GM19193 (cell line): ENCODE results near the gene RIOK3.

ENCODE experiments used
- POLR2A ChIP-seq: IDR thresholded peaks from 4 replicates; pipeline ENCODE4 v1.6.1; 2011; ENCODE audit not compliant: insufficient read depth, insufficient read length; ENCODE audit errors: extremely low read depth

The RIOK3 gene

GRCh38 chr18:23503038-23503962 lies 50.2 kb downstream of the RIOK3 start, which contains the start of gene RMC1:
Gene RMC1 (plus strand): TSS chr18:23503511. CDS start chr18:23503619, 108 bp downstream.
- peak; percentile 95 for TF ChIP-seq POLR2A

- TF ChIP-seq POLR2A = no peak
Measured at GRCh38 chr18:23503963-23504344, 50.9 kb downstream of the RIOK3 start.

GRCh38 chr18:23504720-23505119 lies 51.6 kb downstream of the RIOK3 start:
- no peak for TF ChIP-seq POLR2A

GRCh38 chr18:23506393-23506792 lies 53.3 kb downstream of the RIOK3 start:
- no peak for TF ChIP-seq POLR2A

- TF ChIP-seq POLR2A = no peak
Measured at GRCh38 chr18:23512641-23513040, 59.6 kb downstream of the RIOK3 start.

- TF ChIP-seq POLR2A = no peak
Measured at GRCh38 chr18:23515911-23516546, 62.9 kb downstream of the RIOK3 start.

GRCh38 chr18:23519734-23520133 lies 66.6 kb downstream of the RIOK3 start:
- TF ChIP-seq POLR2A = no peak

- TF ChIP-seq POLR2A = no peak
Measured at GRCh38 chr18:23521271-23521670, 68.2 kb downstream of the RIOK3 start.

- no peak for TF ChIP-seq POLR2A
Measured at GRCh38 chr18:23521907-23522306, 68.8 kb downstream of the RIOK3 start.

GRCh38 chr18:23523429-23524212 lies 70.5 kb downstream of the RIOK3 start:
- no peak for TF ChIP-seq POLR2A

- TF ChIP-seq POLR2A = no peak
Measured at GRCh38 chr18:23524213-23524707, 71.2 kb downstream of the RIOK3 start.

- TF ChIP-seq POLR2A = no peak
Measured at GRCh38 chr18:23526501-23527063, 73.5 kb downstream of the RIOK3 start.

GRCh38 chr18:23528580-23529472 lies 75.7 kb downstream of the RIOK3 start:
- TF ChIP-seq POLR2A = no peak

- no peak for TF ChIP-seq POLR2A
Measured at GRCh38 chr18:23529604-23530003, 76.5 kb downstream of the RIOK3 start.
